GM18873 (cell line): Measurements from ENCODE around the gene PRG2.
"Not testable (repeated sequence)": the region's sequence is repeated elsewhere in the genome, so short reads cannot be mapped to it uniquely, and the experiment has no call there.

Source experiments
- ATAC-seq: cut with Tn5 transposase; IDR thresholded peaks from one replicate; pipeline ENCODE4 v1.9.1; 2021; ENCODE audit warnings: mild to moderate bottlenecking, moderate library complexity, moderate number of reproducible peaks; ENCODE audit not compliant: unreplicated experiment, low FRiP score

Gene PRG2

GRCh38 chr11:57353036-57353435 lies 37.4 kb downstream of the PRG2 start:
- no peak for ATAC-seq

GRCh38 chr11:57349491-57350274 lies 40.8 kb downstream of the PRG2 start:
- ATAC-seq: no peak

GRCh38 chr11:57348636-57349313 lies 41.7 kb downstream of the PRG2 start:
- ATAC-seq: no peak

- ATAC-seq: no peak
These were observed 42.4 kb downstream of the PRG2 start for GRCh38 chr11:57348052-57348451.

- ATAC-seq: no peak
These were observed 43.1 kb downstream of the PRG2 start for GRCh38 chr11:57347336-57347735.

GRCh38 chr11:57345555-57346211 lies 44.8 kb downstream of the PRG2 start:
- ATAC-seq: peak; percentile 56

GRCh38 chr11:57344826-57345225 lies 45.6 kb downstream of the PRG2 start:
- ATAC-seq: no peak

GRCh38 chr11:57343825-57344224 lies 46.6 kb downstream of the PRG2 start:
- no peak for ATAC-seq

- ATAC-seq: no peak
These were observed 47.7 kb downstream of the PRG2 start for GRCh38 chr11:57342702-57343101.

GRCh38 chr11:57341250-57341808 lies 49.1 kb downstream of the PRG2 start:
- no peak for ATAC-seq

- no peak for ATAC-seq
These were observed 50.3 kb downstream of the PRG2 start for GRCh38 chr11:57340039-57340615.

- ATAC-seq: no peak
These were observed 51.1 kb downstream of the PRG2 start for GRCh38 chr11:57339328-57339727.

- ATAC-seq: no peak
These were observed 52.3 kb downstream of the PRG2 start, which contains the start of gene P2RX3 for GRCh38 chr11:57338142-57338541. Gene P2RX3, plus strand, starts transcription at chr11:57338352. Its CDS starts 199 bp downstream, at chr11:57338551.

GRCh38 chr11:57336856-57337255 lies 53.6 kb downstream of the PRG2 start:
- not testable (repeated sequence) for ATAC-seq
